ENCODE data around the gene LGALS9. TPM values are rescaled to one million over a fixed set of nuclear protein-coding genes. Genes with fewer than 3 reads are reported as not detected.

Gene LGALS9
- total RNA-seq = 10 to 100 TPM in 8 of 9 donors, 1 to 10 TPM in 1; 3.5 to 87.7 (median 46.9) TPM
- 10 to 100 TPM; 33.8 to 74.3 (median 39.0) TPM for polyA plus RNA-seq
- long read RNA-seq, donor 1, partial matches to known transcripts = 0 of 4 reads
- long read RNA-seq, donor 1, other reads (novel, unspliced or antisense) = 0 of 4 reads
- long read RNA-seq, donor 2 = 0 reads
- long read RNA-seq, donor 3, partial matches to known transcripts = 0 of 2 reads
- long read RNA-seq, donor 3, other reads (novel, unspliced or antisense) = 0 of 2 reads
- long read RNA-seq, donor 4, transcript LGALS9-201 (10 exons, 3,018 nt) = major isoform, 8 of 14 reads
- long read RNA-seq, donor 4, partial matches to known transcripts = 0 of 14 reads
- long read RNA-seq, donor 4, other reads (novel, unspliced or antisense) = 4 of 14 reads
- long read RNA-seq, donor 5, transcript LGALS9-201 (10 exons, 3,018 nt) = major isoform, 17 of 25 reads
- long read RNA-seq, donor 5, transcript LGALS9-203 (11 exons, 3,114 nt) = minor isoform, 5 of 25 reads
- long read RNA-seq, donor 5, partial matches to known transcripts = 2 of 25 reads
- long read RNA-seq, donor 5, other reads (novel, unspliced or antisense) = 0 of 25 reads
- long read RNA-seq, donor 6, partial matches to known transcripts = 3 of 10 reads
- long read RNA-seq, donor 6, other reads (novel, unspliced or antisense) = 1 of 10 reads
- long read RNA-seq, donor 7 = 0 reads
- long read RNA-seq, donor 8, partial matches to known transcripts = 0 of 3 reads
- long read RNA-seq, donor 8, other reads (novel, unspliced or antisense) = 0 of 3 reads
- long read RNA-seq, donor 9 = 0 reads
- long read RNA-seq, donor 10 = 0 reads

DNA sequence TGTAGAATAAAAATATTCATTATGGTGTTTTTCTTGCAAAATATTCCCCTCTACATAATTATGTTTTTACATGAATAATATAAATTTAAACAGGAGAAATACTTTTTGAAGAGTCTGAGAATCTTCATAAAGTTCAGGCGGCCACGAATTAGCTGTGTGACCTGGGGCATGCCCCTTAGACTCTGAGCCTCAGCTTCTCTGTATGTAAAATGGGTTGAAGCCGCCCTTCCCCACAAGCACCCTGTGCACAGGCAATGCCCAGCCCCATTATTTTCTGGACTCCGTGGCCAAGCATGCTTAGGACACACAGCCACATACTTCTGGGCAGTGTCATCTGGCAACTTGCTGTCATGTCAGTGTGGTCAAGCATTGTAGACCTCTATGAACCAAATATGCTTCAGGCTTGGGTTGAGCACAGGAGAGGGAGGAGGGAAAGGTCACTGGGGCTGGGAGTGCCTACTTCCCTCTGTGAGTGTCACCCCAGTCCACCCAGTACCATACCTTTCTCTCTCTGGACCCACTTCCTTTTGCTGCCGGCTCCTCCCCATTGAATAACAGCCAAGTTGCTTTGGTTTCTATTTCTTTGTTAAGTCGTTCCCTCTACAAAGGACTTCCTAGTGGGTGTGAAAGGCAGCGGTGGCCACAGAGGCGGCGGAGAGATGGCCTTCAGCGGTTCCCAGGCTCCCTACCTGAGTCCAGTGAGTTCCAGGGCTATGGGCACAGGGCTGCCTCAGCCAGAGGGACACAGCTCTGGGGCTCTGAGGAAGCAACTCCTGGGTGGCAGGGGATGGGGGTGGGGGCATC lies at the start of gene LGALS9:
Gene LGALS9 (plus strand): TSS at position 582 of the 804 bp plus-strand sequence. CDS start 78 bp downstream, at position 660.
- Histone ChIP-seq H3K27me3 (no peaks in the 10 kb centered on the region), H3K27ac (peak within 1 kb of the TSS in 2 of 5 donors; percentile 41 to 81), H3K36me3 (replicated peaks in 1 of 2) (no peaks in the 10 kb centered on the region), H3K4me3 (peak within 1 kb of the TSS in 1 of 4 donors; percentile 23), H3K9me3 (replicated peaks in 1 of 3) (no peaks in the 10 kb centered on the region), H3K4me1 (replicated peaks in 1 of 2) (peaks cover 18 to 27% of the 10 kb centered on the region in 2 donors)
- 50 to 59% (median 52%) methylated on average over 10 of the region's 10 CpGs for WGBS, 4 donors
- TF ChIP-seq, protein P1, sequence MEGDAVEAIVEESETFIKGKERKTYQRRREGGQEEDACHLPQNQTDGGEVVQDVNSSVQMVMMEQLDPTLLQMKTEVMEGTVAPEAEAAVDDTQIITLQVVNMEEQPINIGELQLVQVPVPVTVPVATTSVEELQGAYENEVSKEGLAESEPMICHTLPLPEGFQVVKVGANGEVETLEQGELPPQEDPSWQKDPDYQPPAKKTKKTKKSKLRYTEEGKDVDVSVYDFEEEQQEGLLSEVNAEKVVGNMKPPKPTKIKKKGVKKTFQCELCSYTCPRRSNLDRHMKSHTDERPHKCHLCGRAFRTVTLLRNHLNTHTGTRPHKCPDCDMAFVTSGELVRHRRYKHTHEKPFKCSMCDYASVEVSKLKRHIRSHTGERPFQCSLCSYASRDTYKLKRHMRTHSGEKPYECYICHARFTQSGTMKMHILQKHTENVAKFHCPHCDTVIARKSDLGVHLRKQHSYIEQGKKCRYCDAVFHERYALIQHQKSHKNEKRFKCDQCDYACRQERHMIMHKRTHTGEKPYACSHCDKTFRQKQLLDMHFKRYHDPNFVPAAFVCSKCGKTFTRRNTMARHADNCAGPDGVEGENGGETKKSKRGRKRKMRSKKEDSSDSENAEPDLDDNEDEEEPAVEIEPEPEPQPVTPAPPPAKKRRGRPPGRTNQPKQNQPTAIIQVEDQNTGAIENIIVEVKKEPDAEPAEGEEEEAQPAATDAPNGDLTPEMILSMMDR (IDR thresholded peaks at IDR 0.05) = no peak
- no peak for TF ChIP-seq POLR2A (IDR thresholded peaks at IDR 0.05)
- DNase-seq = peak in 2 of 7 donors; percentile 31 to 36
- intact Hi-C loops (cut with DNase I) = no loop called here

DNA sequence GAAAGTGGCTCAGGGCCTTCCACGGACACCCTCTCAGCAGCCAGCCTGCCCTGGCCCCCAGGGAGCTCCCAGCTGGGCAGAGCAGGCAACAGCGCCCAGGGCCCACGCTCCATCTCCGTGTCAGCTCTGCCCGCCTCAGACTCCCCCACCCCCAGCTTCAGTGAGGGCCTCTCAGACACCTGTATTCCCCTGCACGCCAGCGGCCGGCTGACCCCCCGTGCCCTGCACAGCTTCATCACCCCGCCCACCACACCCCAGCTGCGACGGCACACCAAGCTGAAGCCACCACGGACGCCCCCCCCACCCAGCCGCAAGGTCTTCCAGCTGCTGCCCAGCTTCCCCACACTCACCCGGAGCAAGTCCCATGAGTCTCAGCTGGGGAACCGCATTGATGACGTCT lies 48.3 kb upstream of the LGALS9 start:
- H3K27ac ChIP-seq = no peak overlapping the region
- DNase-seq = no peak
- intact Hi-C loops (cut with DNase I) = loop anchor here in 1 of 2 donors (10.0 kb wide), 1 partner anchor 198 kb away; no protein-coding TSS in a partner anchor
- TF ChIP-seq POLR2A (IDR thresholded peaks at IDR 0.05) = no peak
- TF ChIP-seq, protein P1 (IDR thresholded peaks at IDR 0.05) = no peak
- 91 to 98% (median 93%) methylated on average over 7 to 18 of the region's 18 CpGs for WGBS, 4 donors
- H3K4me1 ChIP-seq (replicated peaks in 1 of 2) = peaks cover 16 to 43% of the 10 kb centered on the region in 2 donors
- no peak overlapping the region for H3K4me3 ChIP-seq
- no peaks in the 10 kb centered on the region for H3K27me3 ChIP-seq
- peaks cover 0 to 8% of the 10 kb centered on the region in 2 donors for H3K36me3 ChIP-seq (replicated peaks in 1 of 2)
- no peaks in the 10 kb centered on the region for H3K9me3 ChIP-seq (replicated peaks in 1 of 3)

DNA sequence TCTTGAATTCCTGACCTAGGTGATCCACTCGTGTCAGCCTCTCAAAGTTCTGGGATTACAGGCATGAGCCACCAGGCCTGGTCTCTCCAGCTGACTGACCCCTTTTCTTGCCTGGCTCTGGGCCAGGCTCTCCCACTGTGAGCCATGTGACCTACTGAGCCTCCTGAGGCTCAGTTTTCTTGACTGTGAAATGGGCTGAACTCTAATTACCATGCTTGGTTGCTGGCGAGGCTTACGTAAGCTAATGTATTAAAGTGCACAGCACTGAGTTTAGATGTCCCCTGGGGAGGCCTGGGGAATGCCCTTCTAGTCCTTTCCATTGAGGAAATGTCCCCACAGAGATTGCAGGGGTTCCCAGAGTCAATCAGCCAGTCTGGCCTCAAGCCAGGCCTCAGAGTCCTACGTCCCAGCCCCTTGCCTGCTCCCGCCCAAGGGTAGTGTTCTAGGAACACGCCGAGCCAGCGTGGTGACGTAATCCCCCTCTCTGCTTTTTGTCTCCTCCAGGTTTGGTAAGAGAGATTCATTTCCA lies 45.8 kb upstream of the LGALS9 start:
- intact Hi-C loops (cut with DNase I) = loop anchor here in 1 of 2 donors (10.0 kb wide), 1 partner anchor 200 kb away; no protein-coding TSS in a partner anchor
- TF ChIP-seq, protein P1 (IDR thresholded peaks at IDR 0.05) = no peak
- TF ChIP-seq POLR2A (IDR thresholded peaks at IDR 0.05) = no peak
- Histone ChIP-seq H3K4me1 (replicated peaks in 1 of 2) (peaks cover 2 to 22% of the 10 kb centered on the region in 2 donors), H3K9me3 (replicated peaks in 1 of 3) (no peaks in the 10 kb centered on the region), H3K27ac (no peak overlapping the region), H3K4me3 (no peak overlapping the region), H3K27me3 (no peaks in the 10 kb centered on the region), H3K36me3 (replicated peaks in 1 of 2) (peaks cover 0 to 15% of the 10 kb centered on the region in 2 donors)
- no peak for DNase-seq
- 79 to 87% (median 84%) methylated on average over 8 to 9 of the region's 9 CpGs for WGBS, 4 donors

All from adrenal gland (tissue), 19 donors.